Gastroesophageal sphincter (tissue), 4 donors: ENCODE measurements around the gene RAPGEF1. TPM values are rescaled to one million over a fixed set of nuclear protein-coding genes. Genes with fewer than 3 reads are reported as not detected.

Experiments
- ATAC-seq: fragments of 150-250 bp; one replicate; pipeline ENCODE4 v1.9.1; 2016; ENCODE audit warnings: mild to moderate bottlenecking, moderate library complexity
- H3K27ac ChIP-seq, 4 donors: fragments of 200-600 bp; sonication (generic) in 3 of 4; 1 replicate in 3 of 4; 2 replicates in 1 of 4; pipeline ENCODE4 v1.5.1; 2016 to 2019
- H3K27me3 ChIP-seq: fragments of 200-600 bp; sonication (generic); one replicate; pipeline ENCODE4 v1.5.1; 2019
- H3K36me3 ChIP-seq, 2 donors: fragments of 200-600 bp; sonication (generic); one replicate each; pipeline ENCODE4 v1.5.1; 2019; ENCODE audit warnings: control low read depth in 1 of 2
- H3K4me1 ChIP-seq, 3 donors: fragments of 200-600 bp; sonication (generic); 1 replicate in 2 of 3; 2 replicates in 1 of 3; pipeline ENCODE4 v1.5.1; 2016 to 2019; ENCODE audit warnings: control low read depth in 2 of 3
- H3K4me3 ChIP-seq, 2 donors: fragments of 200-600 bp; sonication (generic); one replicate each; pipeline ENCODE4 v1.5.1; 2019; ENCODE audit warnings: mild to moderate bottlenecking in 1 of 2, moderate library complexity in 1 of 2
- H3K9me3 ChIP-seq, 3 donors: fragments of 200-600 bp; sonication (generic); one replicate each; pipeline ENCODE4 v1.5.1; 2017 to 2019; ENCODE audit warnings: control low read depth in 2 of 3
- CTCF ChIP-seq, 4 experiments: fragments of 200-600 bp in 2 of 4; fragments of 450-650 bp in 2 of 4; sonication (generic) in 1 of 4; IDR thresholded peaks; one replicate each; pipeline ENCODE4 v1.5.1; 2017 to 2019; ENCODE audit warnings: antibody characterized with exemption in 4 of 4, mild to moderate bottlenecking in 2 of 4, moderate library complexity in 2 of 4
- EP300 ChIP-seq: sonication (generic); formaldehyde crosslinking; IDR thresholded peaks from one replicate; pipeline ENCODE4 v1.6.1; 2017; ENCODE audit warnings: antibody characterized with exemption, mild to moderate bottlenecking
- POLR2A ChIP-seq, 2 donors: fragments of 450-650 bp; IDR thresholded peaks; one replicate each; pipeline ENCODE4 v1.6.1; 2017; ENCODE audit warnings: antibody characterized with exemption in 2 of 2, mild to moderate bottlenecking in 2 of 2, moderate library complexity in 1 of 2
- POLR2AphosphoS5 ChIP-seq: sonication (generic); formaldehyde crosslinking; IDR thresholded peaks from one replicate; pipeline ENCODE4 v1.6.1; 2017; ENCODE audit warnings: antibody characterized with exemption
- WGBS, 2 donors: methylation state at CpG; one replicate each; pipeline ENCODE4 v1.1.5; 2018; ENCODE audit warnings: low coverage in 1 of 2; 5-methylcytosine and 5-hydroxymethylcytosine counted together
- total RNA-seq, 4 donors: library from RNA; depleted of rRNA; stranded (reverse); fragments of >200 nt; gene quantifications; one replicate each; pipeline ENCODE4 v1.1.0, GENCODE V29; 2016

The RAPGEF1 gene
- total RNA-seq, 4 donors from 2014 or later, result 47.5 to 162 (median 77.6) TPM

- 81% methylated on average over 10 of the region's 25 CpGs; no CpG with 5 or more reads in 1 of the 2 donors for WGBS, 2 donors
- no peak for ATAC-seq
- H3K36me3 ChIP-seq, result peaks cover 0 to 93% of the 10 kb centered on the region in 2 donors
- peaks cover 0 to 6% (median 0%) of the 10 kb centered on the region in 3 donors for H3K4me1 ChIP-seq
- H3K4me3 ChIP-seq, result no peak overlapping the region
- no peak overlapping the region for H3K27ac ChIP-seq
- TF ChIP-seq POLR2AphosphoS5, result no peak
- H3K9me3 ChIP-seq, result no peaks in the 10 kb centered on the region
- no peaks in the 10 kb centered on the region for H3K27me3 ChIP-seq
These were observed 162.6 kb downstream of the RAPGEF1 start for GRCh38 chr9:131577005-131578000.

- Histone ChIP-seq H3K9me3 (no peaks in the 10 kb centered on the region), H3K27me3 (no peaks in the 10 kb centered on the region), H3K4me1 (peaks cover 0 to 6% (median 0%) of the 10 kb centered on the region in 3 donors), H3K4me3 (no peak overlapping the region), H3K36me3 (peaks cover 0 to 92% of the 10 kb centered on the region in 2 donors), H3K27ac (no peak overlapping the region)
- WGBS, 2 donors, result 83% methylated on average over 5 of the region's 23 CpGs; no CpG with 5 or more reads in 1 of the 2 donors
- no peak for ATAC-seq
- TF ChIP-seq POLR2AphosphoS5 (no peak), EP300 (no peak), CTCF (IDR thresholded peaks at IDR 0.05) (no peak)
These were observed 163.7 kb downstream of the RAPGEF1 start for GRCh38 chr9:131575946-131576853.

GRCh38 chr9:131574730-131575640 lies 164.9 kb downstream of the RAPGEF1 start:
- peaks cover 0 to 83% of the 10 kb centered on the region in 2 donors for H3K36me3 ChIP-seq
- 85 to 96% methylated on average over 5 to 6 of the region's 17 CpGs for WGBS, 2 donors

GRCh38 chr9:131567910-131568309 lies 172.0 kb downstream of the RAPGEF1 start:
- TF ChIP-seq CTCF (IDR thresholded peaks at IDR 0.05), result no peak
- no peak for TF ChIP-seq EP300
- Histone ChIP-seq H3K27me3 (no peaks in the 10 kb centered on the region), H3K27ac (no peak overlapping the region), H3K9me3 (peaks cover 0 to 2% (median 0%) of the 10 kb centered on the region in 3 donors), H3K4me3 (no peak overlapping the region), H3K4me1 (no peaks in the 10 kb centered on the region), H3K36me3 (peaks cover 0 to 30% of the 10 kb centered on the region in 2 donors)
- no peak for ATAC-seq
- WGBS, 2 donors, result 82 to 95% methylated on average over 2 to 4 of the region's 8 CpGs

More at GRCh38 chr9:131574730-131575640, 164.9 kb downstream of the RAPGEF1 start:
- no peak for ATAC-seq
- Histone ChIP-seq H3K4me3 (no peak overlapping the region), H3K27ac (no peak overlapping the region), H3K4me1 (peaks cover 0 to 3% (median 0%) of the 10 kb centered on the region in 3 donors), H3K9me3 (no peaks in the 10 kb centered on the region), H3K27me3 (no peaks in the 10 kb centered on the region)
- TF ChIP-seq POLR2AphosphoS5, result no peak
- TF ChIP-seq POLR2A (IDR thresholded peaks at IDR 0.05), result no peak
- no peak for TF ChIP-seq CTCF (IDR thresholded peaks at IDR 0.05)
- no peak for TF ChIP-seq EP300
